SK-N-SH (cell line): Measurements from ENCODE around the gene MMP2. TPM values are rescaled to one million over a fixed set of nuclear protein-coding genes. Genes with fewer than 3 reads are reported as not detected.

Experiments used
- CTCF ChIA-PET: fragments of 300-600, 350-600 bp; formaldehyde crosslinking; extraction: SDS; loops from one replicate; lab custom pipeline; 2021; lab: Yijun Ruan, JAX
- POLR2A ChIA-PET: fragments of 350-600 bp; sonication (Branson Sonifier 250); formaldehyde crosslinking; extraction: SDS; loops from one replicate; lab custom pipeline; 2020; ENCODE audit warnings: antibody characterized with exemption, inconsistent platforms; lab: Yijun Ruan, JAX
- DNase-seq: peaks from one replicate; pipeline ENCODE4 v3.0.0; 2012
- H2AFZ ChIP-seq: fragments of 200-600 bp; sonication (generic); 2 replicates; pipeline ENCODE4 v1.8.1; 2016; ENCODE audit warnings: antibody characterized with exemption, mild to moderate bottlenecking, low read depth
- H3F3A ChIP-seq: fragments of 200-600 bp; sonication (generic); replicated peaks from 2 replicates; pipeline ENCODE3; 2016; ENCODE audit warnings: antibody characterized with exemption, mild to moderate bottlenecking; ENCODE audit not compliant: insufficient read depth
- H3K27ac ChIP-seq, 2 experiments: fragments of 200-500 bp in 1 of 2; fragments of 200-600 bp in 1 of 2; sonication (Bioruptor generic) in 1 of 2; sonication (generic), shearing (Covaris generic) in 1 of 2; 2 replicates each; pipeline versions ENCODE4 v1.5.1 to v1.6.1; 2014 to 2016; ENCODE audit warnings: low read depth in 2 of 2, inconsistent platforms in 1 of 2, low read length in 1 of 2, mild to moderate bottlenecking in 1 of 2, mixed read lengths in 1 of 2
- H3K27me3 ChIP-seq: fragments of 200-600 bp; sonication (generic), shearing (Covaris generic); 2 replicates; pipeline ENCODE4 v1.6.1; 2016; ENCODE audit warnings: mixed run types; ENCODE audit not compliant: insufficient read depth
- H3K36me3 ChIP-seq, 2 experiments: fragments of 200-500 bp in 1 of 2; fragments of 200-600 bp in 1 of 2; sonication (Bioruptor generic) in 1 of 2; sonication (generic) in 1 of 2; replicated peaks in 1 of 2; 2 replicates each; pipeline versions ENCODE3 to v1.5.1; 2014 to 2016; ENCODE audit warnings: low read length in 1 of 2, mild to moderate bottlenecking in 1 of 2; ENCODE audit not compliant: insufficient read depth in 2 of 2, control insufficient read depth in 1 of 2
- H3K4me1 ChIP-seq, 2 experiments: fragments of 200-500 bp in 1 of 2; fragments of 200-600 bp in 1 of 2; sonication (Bioruptor generic) in 1 of 2; sonication (generic), shearing (Covaris generic) in 1 of 2; 2 replicates each; pipeline versions ENCODE4 v1.5.1 to v1.6.1; 2014 to 2016; ENCODE audit warnings: low read depth in 1 of 2, low read length in 1 of 2, mixed run types in 1 of 2; ENCODE audit not compliant: insufficient read depth in 2 of 2, control insufficient read depth in 1 of 2
- H3K4me2 ChIP-seq: fragments of 200-600 bp; sonication (generic), shearing (Covaris generic); 2 replicates; pipeline ENCODE4 v1.6.1; 2017; ENCODE audit warnings: mixed run types
- H3K4me3 ChIP-seq, 2 experiments: fragments of 200-500 bp in 1 of 2; fragments of 200-600 bp in 1 of 2; sonication (Bioruptor generic) in 1 of 2; sonication (generic), shearing (Covaris generic) in 1 of 2; 2 replicates each; pipeline versions ENCODE4 v1.5.1 to v1.8.1; 2014 to 2016; ENCODE audit warnings: low read depth in 2 of 2, inconsistent platforms in 1 of 2, low read length in 1 of 2, mild to moderate bottlenecking in 1 of 2, mixed read lengths in 1 of 2, moderate library complexity in 1 of 2
- H3K79me2 ChIP-seq: fragments of 200-600 bp; sonication (generic); 2 replicates; pipeline ENCODE4 v1.8.1; 2017; ENCODE audit warnings: mild to moderate bottlenecking; ENCODE audit not compliant: insufficient read depth
- H3K9ac ChIP-seq: fragments of 200-600 bp; sonication (generic); 2 replicates; pipeline ENCODE4 v1.6.1; 2017; ENCODE audit warnings: mixed run types
- H3K9me2 ChIP-seq: fragments of 200-600 bp; sonication (generic); 2 replicates; pipeline ENCODE4 v1.6.1; 2017; ENCODE audit warnings: mixed run types
- H3K9me3 ChIP-seq: fragments of 200-600 bp; sonication (generic); 2 replicates; pipeline ENCODE4 v1.6.1; 2017; ENCODE audit warnings: mixed run types, mild to moderate bottlenecking, moderate library complexity
- H4K20me1 ChIP-seq: fragments of 200-600 bp; sonication (generic); 2 replicates; pipeline ENCODE4 v1.6.1; 2017; ENCODE audit warnings: mild to moderate bottlenecking, mixed run types; ENCODE audit not compliant: insufficient read depth
- CTCF ChIP-seq: fragments of 200-600 bp; sonication (generic); IDR thresholded peaks from 2 replicates; pipeline ENCODE4 v1.6.1; 2017; ENCODE audit warnings: antibody characterized with exemption, mild to moderate bottlenecking, moderate library complexity
- FOSL2 ChIP-seq: IDR thresholded peaks from 2 replicates; pipeline ENCODE4 v1.4.0; 2012; ENCODE audit warnings: low read depth, mild to moderate bottlenecking, moderate library complexity, borderline replicate concordance
- FOXJ3 ChIP-seq: sonication (generic); formaldehyde crosslinking; IDR thresholded peaks from 2 replicates; pipeline ENCODE4 v1.5.1; 2020; ENCODE audit warnings: mild to moderate bottlenecking, missing genetic modification reagents
- GATA2 ChIP-seq: sonication (generic); formaldehyde crosslinking; IDR thresholded peaks from 2 replicates; pipeline ENCODE4 v1.5.0; 2020; ENCODE audit warnings: mild to moderate bottlenecking, missing genetic modification reagents
- NFIC ChIP-seq: IDR thresholded peaks from 2 replicates; pipeline ENCODE4 v1.4.0; 2012; ENCODE audit warnings: borderline replicate concordance
- NRF1 ChIP-seq: IDR thresholded peaks from 2 replicates; pipeline ENCODE4 v1.6.1; 2012; ENCODE audit warnings: low read depth, mild to moderate bottlenecking, low read length
- POLR2AphosphoS5 ChIP-seq: IDR thresholded peaks from 2 replicates; pipeline ENCODE4 v1.6.1; 2012; ENCODE audit warnings: low read depth, low read length
- RAD21 ChIP-seq: IDR thresholded peaks from 2 replicates; pipeline ENCODE4 v1.6.1; 2012; ENCODE audit warnings: mild to moderate bottlenecking, low read length
- RXRA ChIP-seq: IDR thresholded peaks from 2 replicates; pipeline ENCODE4 v1.4.0; 2012; ENCODE audit warnings: low read depth, mild to moderate bottlenecking, borderline replicate concordance
- TCF12 ChIP-seq: IDR thresholded peaks from 2 replicates; pipeline ENCODE4 v1.4.0; 2012
- TEAD4 ChIP-seq: IDR thresholded peaks from 2 replicates; pipeline ENCODE4 v1.4.0; 2012; ENCODE audit warnings: mild to moderate bottlenecking, borderline replicate concordance; ENCODE audit not compliant: insufficient read depth
- ZBTB33 ChIP-seq: IDR thresholded peaks from 2 replicates; pipeline ENCODE4 v1.4.0; 2012; ENCODE audit warnings: low read depth, borderline replicate concordance
- WGBS: methylation state at CpG from one replicate; pipeline ENCODE4 v1.1.6; 2017; ENCODE audit warnings: low lambda C conversion rate; 5-methylcytosine and 5-hydroxymethylcytosine counted together
- polyA plus RNA-seq, 3 experiments: library from polyadenylated mRNA; depleted of rRNA; stranded (reverse); fragments of >200 nt; gene quantifications; 2 replicates each; pipeline ENCODE4 v1.2.3, GENCODE V29; 2012

Gene MMP2
- polyA plus RNA-seq, 1 of the 3 experiments (the other 2 are of a cell fraction) = 1,101 TPM

GRCh38 chr16:55499281-55499680, 20.3 kb downstream of the MMP2 start:
- no peak for DNase-seq
- CTCF ChIA-PET = interaction anchor here (1.5 to 3.0 kb wide), 4 partner anchors 18 to 203 kb away, joined by 4 to 10 read pairs (median 10); no protein-coding TSS in a partner anchor

DNA sequence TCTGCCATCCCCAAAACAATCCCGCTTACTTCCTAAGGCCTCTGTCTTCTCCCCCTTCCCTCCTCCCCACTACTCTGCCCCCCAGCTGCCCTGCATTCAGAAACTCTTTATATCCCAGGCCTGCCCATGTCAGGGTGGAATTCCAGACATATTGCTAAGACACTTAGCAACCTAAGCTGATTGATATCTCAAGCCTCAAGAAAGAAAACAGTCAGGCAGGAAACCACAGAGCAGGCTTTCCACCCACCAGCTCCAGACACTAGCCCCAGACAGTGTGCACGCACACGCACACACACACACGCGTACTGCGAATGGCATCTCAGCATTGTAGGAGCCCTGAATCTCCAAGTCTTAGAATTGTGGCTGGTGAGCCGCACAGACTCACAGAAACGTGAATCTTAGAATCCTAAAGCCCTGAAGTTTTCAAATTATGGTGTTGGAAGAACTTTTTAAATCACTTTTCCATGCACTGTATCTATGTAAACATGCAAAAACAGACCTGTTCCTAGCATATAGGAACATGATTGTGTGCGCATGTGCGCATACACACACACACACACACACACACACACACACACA, 21.0 kb downstream of the MMP2 start:
- Histone ChIP-seq H3K4me3 (no peak overlapping the region), H3F3A (peaks cover 88% of the 10 kb centered on the region), H3K27ac (peak overlapping the region; percentile 85 to 94), H2AFZ (no peak overlapping the region), H3K27me3 (no peaks in the 10 kb centered on the region), H3K36me3 (peaks cover 57 to 70% of the 10 kb centered on the region in 2 experiments), H3K4me1 (peaks cover 59 to 78% of the 10 kb centered on the region in 2 experiments), H3K79me2 (peaks cover 10% of the 10 kb centered on the region; the same call in 1 of the 2 replicates), H3K9me2 (no peaks in the 10 kb centered on the region), H3K9me3 (no peaks in the 10 kb centered on the region), H3K4me2 (peak overlapping the region; percentile 71; the same call in 1 of the 2 replicates), H3K9ac (peak overlapping the region; percentile 70), H4K20me1 (no peaks in the 10 kb centered on the region)
- ChIA-PET POLR2A (interaction anchor here (1.0 to 4.2 kb wide), 4 partner anchors 20 to 161 kb away, joined by 3 to 18 read pairs (median 6); no protein-coding TSS in a partner anchor), CTCF (interaction anchor here (0.7 to 5.5 kb wide), 10 partner anchors 10 to 202 kb away, joined by 3 to 47 read pairs (median 8); no protein-coding TSS in a partner anchor)
- no peak for DNase-seq
- WGBS = 37% methylated on average over 10 of the region's 10 CpGs
- TF ChIP-seq RAD21 (no peak), GATA2 (CRISPR knock-in tag) (no peak), TCF12 (peak; percentile 99), NFIC (peak; percentile 97), TEAD4 (peak; percentile 100), POLR2AphosphoS5 (peak; percentile 93), NRF1 (no peak), FOXJ3 (CRISPR knock-in tag) (no peak), RXRA (peak; percentile 99), CTCF (no peak), ZBTB33 (peak; percentile 89), FOSL2 (peak; percentile 93)

More at GRCh38 chr16:55499281-55499680, 20.3 kb downstream of the MMP2 start:
- Histone ChIP-seq H3K9ac (peak overlapping the region; percentile 57; the same call in 1 of the 2 replicates), H3K4me2 (peak overlapping the region; percentile 35; the same call in 1 of the 2 replicates), H3K27ac (peak overlapping the region; percentile 85 to 94), H3F3A (peaks cover 89% of the 10 kb centered on the region), H3K4me1 (peaks cover 67 to 85% of the 10 kb centered on the region in 2 experiments)
- TF ChIP-seq CTCF = no peak
- TF ChIP-seq, all 33 proteins: peak for 0
- no peaks in the 10 kb centered on the region for H3K9me3 ChIP-seq
- H3K4me3 ChIP-seq = no peak overlapping the region
- no peaks in the 10 kb centered on the region for H3K27me3 ChIP-seq
- H2AFZ ChIP-seq = no peak overlapping the region
- POLR2A ChIA-PET = interaction anchor here (4.2 kb wide), 1 partner anchor 162 kb away, joined by 18 read pairs; no protein-coding TSS in a partner anchor
- peaks cover 56 to 72% of the 10 kb centered on the region in 2 experiments for H3K36me3 ChIP-seq
- WGBS = 58% methylated on average over 3 of the region's 3 CpGs
- no peaks in the 10 kb centered on the region for H3K9me2 ChIP-seq
- H3K79me2 ChIP-seq = peaks cover 10% of the 10 kb centered on the region; the same call in 1 of the 2 replicates
- H4K20me1 ChIP-seq = no peaks in the 10 kb centered on the region
